ENCODE measurements around the gene USP32. TPM values are rescaled to one million over a fixed set of nuclear protein-coding genes. Genes with fewer than 3 reads are reported as not detected.

Gene USP32
- total RNA-seq, 1 donor: 59.1 TPM

GRCh38 chr17:60159479-60159866, 232.5 kb downstream of the USP32 start:
- TF ChIP-seq CTCF (IDR thresholded peaks at IDR 0.05; ENCODE audit: insufficient read depth, low read length): no peak
- DNase-seq (ENCODE audit: low read depth): no peak
- no peak overlapping the region for H3K4me3 ChIP-seq (ENCODE audit: low read depth, low read length)

GRCh38 chr17:60158751-60159478, 233.0 kb downstream of the USP32 start:
- TF ChIP-seq CTCF (IDR thresholded peaks at IDR 0.05; ENCODE audit: insufficient read depth, low read length): no peak
- peak; percentile 45 for DNase-seq (ENCODE audit: low read depth)
- H3K4me3 ChIP-seq (ENCODE audit: low read depth, low read length): no peak overlapping the region

GRCh38 chr17:60157487-60158040, 234.4 kb downstream of the USP32 start:
- H3K4me3 ChIP-seq (ENCODE audit: low read depth, low read length): no peak overlapping the region
- TF ChIP-seq CTCF (IDR thresholded peaks at IDR 0.05; ENCODE audit: insufficient read depth, low read length): no peak
- no peak for DNase-seq (ENCODE audit: low read depth)

- TF ChIP-seq CTCF (IDR thresholded peaks at IDR 0.05; ENCODE audit: insufficient read depth, low read length): no peak
- DNase-seq (ENCODE audit: low read depth): no peak
- no peak overlapping the region for H3K4me3 ChIP-seq (ENCODE audit: low read depth, low read length)
Measured at GRCh38 chr17:60156746-60157145, 235.2 kb downstream of the USP32 start.

GRCh38 chr17:60155815-60156214, 236.1 kb downstream of the USP32 start:
- no peak for DNase-seq (ENCODE audit: low read depth)
- no peak overlapping the region for H3K4me3 ChIP-seq (ENCODE audit: low read depth, low read length)
- TF ChIP-seq CTCF (IDR thresholded peaks at IDR 0.05; ENCODE audit: insufficient read depth, low read length): no peak

GRCh38 chr17:60155427-60155814, 236.5 kb downstream of the USP32 start:
- no peak overlapping the region for H3K4me3 ChIP-seq (ENCODE audit: low read depth, low read length)
- no peak for TF ChIP-seq CTCF (IDR thresholded peaks at IDR 0.05; ENCODE audit: insufficient read depth, low read length)
- DNase-seq (ENCODE audit: low read depth): no peak
